Gastrocnemius medialis (tissue), 4 donors: ENCODE data around the gene POLR2J2.
"Not testable (repeated sequence)": the region's sequence is repeated elsewhere in the genome, so short reads cannot be mapped to it uniquely, and the experiment has no call there.

Source experiments
- CTCF ChIP-seq, 5 experiments: fragments of 450-650 bp in 3 of 5; fragments of 200-600 bp in 2 of 5; sonication (generic) in 2 of 5; IDR thresholded peaks in 4 of 5; conservative IDR thresholded peaks in 1 of 5; 1 replicate in 4 of 5; 2 replicates in 1 of 5; pipeline ENCODE4 v1.5.1; 2016 to 2019; ENCODE audit warnings: antibody characterized with exemption in 5 of 5, mild to moderate bottlenecking in 3 of 5, moderate library complexity in 3 of 5
- POLR2A ChIP-seq, 2 donors: fragments of 450-650 bp; IDR thresholded peaks; one replicate each; pipeline ENCODE4 v1.6.1; 2017; ENCODE audit warnings: antibody characterized with exemption in 2 of 2, mild to moderate bottlenecking in 2 of 2, moderate library complexity in 2 of 2

- not testable (repeated sequence) for TF ChIP-seq CTCF (IDR thresholded peaks at IDR 0.05 in 4 of 5, conservative IDR thresholded peaks at IDR 0.05 in 1 of 5); POLR2A (IDR thresholded peaks at IDR 0.05)
Measured at GRCh38 chr7:102680780-102681179, 9.3 kb upstream of the POLR2J2 start.
